HCT116 (cell line): ENCODE results near the gene SCN8A. TPM values are rescaled to one million over a fixed set of nuclear protein-coding genes. Genes with fewer than 3 reads are reported as not detected.

Experiments
- ATAC-seq: fragments of 200-7000 bp; cut with Tn5 transposase; 2 replicates; pipeline ENCODE4 v1.9.1; 2020; ENCODE audit warnings: mild to moderate bottlenecking, moderate library complexity
- BruUV-seq: library from RNA; stranded (reverse); fragments of 400-500 nt; replicated peaks from 2 replicates; lab custom pipeline; 2021; lab: Mats Ljungman, UMichigan
- CTCF ChIA-PET: fragments of 300-600 bp; sonication (Branson Sonifier 250); formaldehyde crosslinking; loops from one replicate; lab custom pipeline; 2021; ENCODE audit warnings: antibody characterized with exemption; lab: Charles Lee
- POLR2A ChIA-PET: fragments of 300-600, 350-600 bp; sonication (Branson Sonifier 250); formaldehyde crosslinking; loops from one replicate; lab custom pipeline; 2021; ENCODE audit warnings: antibody characterized with exemption; lab: Charles Lee
- RAD21 ChIA-PET, 2 experiments: fragments of 300-600 bp; sonication (Branson Sonifier 250); formaldehyde crosslinking; loops; one replicate each; lab custom pipeline; 2023; ENCODE audit warnings: low total read pairs in 2 of 2; ENCODE audit not compliant: uncharacterized antibody in 2 of 2, unreplicated experiment in 2 of 2, low non-redundant PET in 1 of 2; lab: Charles Lee
- DNase-seq: peaks from one replicate; pipeline ENCODE4 v3.0.0-alpha.2; 2010; ENCODE audit warnings: low read depth, low spot score
- H2AFZ ChIP-seq: fragments of 200-600 bp; shearing (Covaris generic), sonication (generic); 2 replicates; pipeline ENCODE4 v1.6.1; 2017; ENCODE audit warnings: low read depth, mixed run types, mixed read lengths, antibody characterized with exemption, low read length; ENCODE audit not compliant: poor library complexity, severe bottlenecking
- H3K27ac ChIP-seq: 2 replicates; pipeline ENCODE4 v1.5.1; 2012; ENCODE audit warnings: low read depth, low read length
- H3K27me3 ChIP-seq: fragments of 200-600 bp; sonication (generic); 2 replicates; pipeline ENCODE4 v1.6.1; 2016; ENCODE audit warnings: mixed run types, low read length, mixed read lengths; ENCODE audit not compliant: insufficient read depth
- H3K36me3 ChIP-seq, 2 experiments: fragments of 200-500 bp in 1 of 2; fragments of 200-600 bp in 1 of 2; sonication (Bioruptor generic) in 1 of 2; sonication (generic) in 1 of 2; 2 replicates each; pipeline versions ENCODE4 v1.5.1 to v1.6.1; 2014 to 2016; ENCODE audit warnings: low read length in 2 of 2, inconsistent platforms in 1 of 2, mixed read lengths in 1 of 2, mixed run types in 1 of 2; ENCODE audit not compliant: insufficient read depth in 2 of 2, control insufficient read depth in 1 of 2
- H3K4me1 ChIP-seq, 2 experiments: fragments of 200-600 bp in 1 of 2; sonication (generic) in 1 of 2; 2 replicates each; pipeline versions ENCODE4 v1.5.1 to v1.6.1; 2012 to 2017; ENCODE audit warnings: low read length in 2 of 2, inconsistent platforms in 1 of 2, mild to moderate bottlenecking in 1 of 2, mixed read lengths in 1 of 2, mixed run types in 1 of 2, moderate library complexity in 1 of 2; ENCODE audit not compliant: insufficient read depth in 2 of 2, control insufficient read depth in 1 of 2
- H3K4me2 ChIP-seq: fragments of 200-600 bp; sonication (generic); 2 replicates; pipeline ENCODE4 v1.6.1; 2017; ENCODE audit warnings: mixed run types, low read length, mixed read lengths
- H3K4me3 ChIP-seq, 2 experiments: fragments of 200-600 bp in 1 of 2; sonication (generic) in 1 of 2; replicated peaks in 1 of 2; 2 replicates each; pipeline ENCODE4 v1.5.1; 2011 to 2016; ENCODE audit warnings: low read length in 2 of 2, control low read depth in 1 of 2, low read depth in 1 of 2, mild to moderate bottlenecking in 1 of 2, mixed read lengths in 1 of 2, mixed run types in 1 of 2
- H3K79me2 ChIP-seq: fragments of 200-600 bp; sonication (generic); 2 replicates; pipeline ENCODE4 v1.6.1; 2017; ENCODE audit warnings: mild to moderate bottlenecking, mixed run types, low read length, moderate library complexity, mixed read lengths; ENCODE audit not compliant: insufficient read depth
- H3K9ac ChIP-seq: fragments of 200-600 bp; sonication (generic); 2 replicates; pipeline ENCODE4 v1.6.1; 2016; ENCODE audit warnings: low read length, mixed read lengths
- H3K9me2 ChIP-seq: fragments of 200-600 bp; sonication (generic), shearing (Covaris generic); 2 replicates; pipeline ENCODE4 v1.6.1; 2017; ENCODE audit warnings: mixed run types, mild to moderate bottlenecking, moderate library complexity; ENCODE audit not compliant: insufficient read depth
- H3K9me3 ChIP-seq, 2 experiments: fragments of 200-500 bp in 1 of 2; fragments of 200-600 bp in 1 of 2; sonication (Bioruptor generic) in 1 of 2; sonication (generic) in 1 of 2; 2 replicates each; pipeline ENCODE4 v1.6.1; 2014 to 2017; ENCODE audit warnings: low read length in 2 of 2, mixed read lengths in 2 of 2, inconsistent platforms in 1 of 2, low read depth in 1 of 2, mild to moderate bottlenecking in 1 of 2, mixed run types in 1 of 2, moderate library complexity in 1 of 2; ENCODE audit not compliant: control insufficient read depth in 1 of 2, insufficient read depth in 1 of 2
- H4K20me1 ChIP-seq: fragments of 200-600 bp; sonication (generic), shearing (Covaris generic); 2 replicates; pipeline ENCODE4 v1.6.1; 2017; ENCODE audit warnings: mixed run types, mild to moderate bottlenecking, moderate library complexity; ENCODE audit not compliant: insufficient read depth
- CBX3 ChIP-seq: IDR thresholded peaks from 2 replicates; pipeline ENCODE4 v1.6.1; 2012; ENCODE audit warnings: low read depth
- ELF1 ChIP-seq: IDR thresholded peaks from 2 replicates; pipeline ENCODE4 v1.6.1; 2012; ENCODE audit warnings: low read depth, borderline replicate concordance
- EZH2 ChIP-seq: fragments of 200-600 bp; sonication (generic); IDR thresholded peaks from 2 replicates; pipeline ENCODE4 v1.6.1; 2017; ENCODE audit warnings: antibody characterized with exemption, mixed run types
- EZH2phosphoT487 ChIP-seq: fragments of 200-600 bp; IDR thresholded peaks from 2 replicates; pipeline ENCODE4 v1.6.1; 2018; ENCODE audit warnings: antibody characterized with exemption, borderline replicate concordance
- FOSL1 ChIP-seq: IDR thresholded peaks from 2 replicates; pipeline ENCODE4 v1.6.1; 2012; ENCODE audit warnings: low read depth
- JUND ChIP-seq: IDR thresholded peaks from 2 replicates; pipeline ENCODE4 v1.6.1; 2012
- RAD21 ChIP-seq: IDR thresholded peaks from 2 replicates; pipeline ENCODE4 v1.6.1; 2012; ENCODE audit warnings: low read depth, mild to moderate bottlenecking
- SIN3A ChIP-seq: IDR thresholded peaks from 2 replicates; pipeline ENCODE4 v1.6.1; 2012; ENCODE audit warnings: low read depth
- SP1 ChIP-seq: IDR thresholded peaks from 2 replicates; pipeline ENCODE4 v1.6.1; 2012; ENCODE audit warnings: low read depth
- SRF ChIP-seq: IDR thresholded peaks from 2 replicates; pipeline ENCODE4 v1.6.1; 2012; ENCODE audit warnings: low read depth
- YY1 ChIP-seq: IDR thresholded peaks from 2 replicates; pipeline ENCODE4 v1.6.1; 2011; ENCODE audit warnings: low read length, low read depth, moderate library complexity, mild to moderate bottlenecking; ENCODE audit not compliant: insufficient replicate concordance; ENCODE audit errors: extremely low read depth
- intact Hi-C: fragments of 100-400 bp; cut with micrococcal nuclease; formaldehyde crosslinking; loops from 2 replicates; pipeline ENCODE4 v1.10.0; 2022
- total RNA-seq: library from RNA; stranded (reverse); gene quantifications from one replicate; pipeline ENCODE4 v1.2.1, GENCODE V29; 2021; ENCODE audit not compliant: unreplicated experiment
- TF ChIP-seq, protein P1 (sequence below): IDR thresholded peaks from 2 replicates; pipeline ENCODE4 v1.6.1; 2012
- TF ChIP-seq, protein P2 (sequence below): IDR thresholded peaks from 2 replicates; pipeline ENCODE4 v1.6.1; 2012; ENCODE audit warnings: low read depth
- TF ChIP-seq, protein P3 (sequence below), 3 experiments: fragments of 200-600 bp in 1 of 3; sonication (generic) in 1 of 3; IDR thresholded peaks in 2 of 3; conservative IDR thresholded peaks in 1 of 3; 2 replicates each; pipeline ENCODE4 v1.5.1; 2012 to 2017; ENCODE audit warnings: low read depth in 2 of 3, low read length in 2 of 3, antibody characterized with exemption in 1 of 3, borderline replicate concordance in 1 of 3, control low read depth in 1 of 3, mild to moderate bottlenecking in 1 of 3, mixed read lengths in 1 of 3, mixed run types in 1 of 3, moderate library complexity in 1 of 3; ENCODE audit not compliant: insufficient read depth in 1 of 3

The SCN8A gene
- total RNA-seq, 1 experiment from 2014 or later = 7.1 TPM

DNA sequence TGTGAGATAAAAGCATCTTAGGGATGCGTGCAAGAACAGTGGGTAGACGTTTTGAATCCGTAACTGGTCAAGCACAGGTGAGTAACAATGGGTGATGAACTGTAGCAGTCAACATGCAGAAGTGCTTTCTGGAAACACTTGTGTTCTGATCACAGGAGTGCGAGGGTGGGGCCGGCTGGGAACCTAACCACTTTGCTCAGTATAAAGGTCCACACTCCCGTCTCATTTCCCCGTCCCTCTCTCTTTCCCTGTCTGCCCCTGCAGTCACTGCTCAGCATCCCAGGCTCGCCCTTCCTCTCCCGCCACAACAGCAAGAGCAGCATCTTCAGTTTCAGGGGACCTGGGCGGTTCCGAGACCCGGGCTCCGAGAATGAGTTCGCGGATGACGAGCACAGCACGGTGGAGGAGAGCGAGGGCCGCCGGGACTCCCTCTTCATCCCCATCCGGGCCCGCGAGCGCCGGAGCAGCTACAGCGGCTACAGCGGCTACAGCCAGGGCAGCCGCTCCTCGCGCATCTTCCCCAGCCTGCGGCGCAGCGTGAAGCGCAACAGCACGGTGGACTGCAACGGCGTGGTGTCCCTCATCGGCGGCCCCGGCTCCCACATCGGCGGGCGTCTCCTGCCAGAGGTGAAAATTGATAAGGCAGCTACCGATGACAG, 130.4 kb downstream of the SCN8A start:
- ChIA-PET CTCF (no interaction called here), POLR2A (no interaction called here), RAD21 (no interaction called here)
- no peaks in the 10 kb centered on the region for H3K9me3 ChIP-seq
- no peaks in the 10 kb centered on the region for H3K79me2 ChIP-seq
- H3K4me1 ChIP-seq = no peaks in the 10 kb centered on the region
- no peak overlapping the region for H3K9ac ChIP-seq
- BruUV-seq = no TSS peak
- intact Hi-C loops = no loop called here
- H4K20me1 ChIP-seq = no peaks in the 10 kb centered on the region
- no peaks in the 10 kb centered on the region for H3K9me2 ChIP-seq
- DNase-seq (no peak), ATAC-seq (no peak)
- H3K4me2 ChIP-seq = no peak overlapping the region
- TF ChIP-seq, protein P1, sequence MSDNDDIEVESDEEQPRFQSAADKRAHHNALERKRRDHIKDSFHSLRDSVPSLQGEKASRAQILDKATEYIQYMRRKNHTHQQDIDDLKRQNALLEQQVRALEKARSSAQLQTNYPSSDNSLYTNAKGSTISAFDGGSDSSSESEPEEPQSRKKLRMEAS = no peak
- TF ChIP-seq, protein P2, sequence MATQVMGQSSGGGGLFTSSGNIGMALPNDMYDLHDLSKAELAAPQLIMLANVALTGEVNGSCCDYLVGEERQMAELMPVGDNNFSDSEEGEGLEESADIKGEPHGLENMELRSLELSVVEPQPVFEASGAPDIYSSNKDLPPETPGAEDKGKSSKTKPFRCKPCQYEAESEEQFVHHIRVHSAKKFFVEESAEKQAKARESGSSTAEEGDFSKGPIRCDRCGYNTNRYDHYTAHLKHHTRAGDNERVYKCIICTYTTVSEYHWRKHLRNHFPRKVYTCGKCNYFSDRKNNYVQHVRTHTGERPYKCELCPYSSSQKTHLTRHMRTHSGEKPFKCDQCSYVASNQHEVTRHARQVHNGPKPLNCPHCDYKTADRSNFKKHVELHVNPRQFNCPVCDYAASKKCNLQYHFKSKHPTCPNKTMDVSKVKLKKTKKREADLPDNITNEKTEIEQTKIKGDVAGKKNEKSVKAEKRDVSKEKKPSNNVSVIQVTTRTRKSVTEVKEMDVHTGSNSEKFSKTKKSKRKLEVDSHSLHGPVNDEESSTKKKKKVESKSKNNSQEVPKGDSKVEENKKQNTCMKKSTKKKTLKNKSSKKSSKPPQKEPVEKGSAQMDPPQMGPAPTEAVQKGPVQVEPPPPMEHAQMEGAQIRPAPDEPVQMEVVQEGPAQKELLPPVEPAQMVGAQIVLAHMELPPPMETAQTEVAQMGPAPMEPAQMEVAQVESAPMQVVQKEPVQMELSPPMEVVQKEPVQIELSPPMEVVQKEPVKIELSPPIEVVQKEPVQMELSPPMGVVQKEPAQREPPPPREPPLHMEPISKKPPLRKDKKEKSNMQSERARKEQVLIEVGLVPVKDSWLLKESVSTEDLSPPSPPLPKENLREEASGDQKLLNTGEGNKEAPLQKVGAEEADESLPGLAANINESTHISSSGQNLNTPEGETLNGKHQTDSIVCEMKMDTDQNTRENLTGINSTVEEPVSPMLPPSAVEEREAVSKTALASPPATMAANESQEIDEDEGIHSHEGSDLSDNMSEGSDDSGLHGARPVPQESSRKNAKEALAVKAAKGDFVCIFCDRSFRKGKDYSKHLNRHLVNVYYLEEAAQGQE = no peak
- TF ChIP-seq JUND (no peak), CBX3 (no peak), ELF1 (no peak), RAD21 (no peak), SP1 (no peak), SIN3A (no peak), SRF (no peak), YY1 (no peak), EZH2 (no peak), FOSL1 (no peak), EZH2phosphoT487 (no peak)
- TF ChIP-seq, protein P3, sequence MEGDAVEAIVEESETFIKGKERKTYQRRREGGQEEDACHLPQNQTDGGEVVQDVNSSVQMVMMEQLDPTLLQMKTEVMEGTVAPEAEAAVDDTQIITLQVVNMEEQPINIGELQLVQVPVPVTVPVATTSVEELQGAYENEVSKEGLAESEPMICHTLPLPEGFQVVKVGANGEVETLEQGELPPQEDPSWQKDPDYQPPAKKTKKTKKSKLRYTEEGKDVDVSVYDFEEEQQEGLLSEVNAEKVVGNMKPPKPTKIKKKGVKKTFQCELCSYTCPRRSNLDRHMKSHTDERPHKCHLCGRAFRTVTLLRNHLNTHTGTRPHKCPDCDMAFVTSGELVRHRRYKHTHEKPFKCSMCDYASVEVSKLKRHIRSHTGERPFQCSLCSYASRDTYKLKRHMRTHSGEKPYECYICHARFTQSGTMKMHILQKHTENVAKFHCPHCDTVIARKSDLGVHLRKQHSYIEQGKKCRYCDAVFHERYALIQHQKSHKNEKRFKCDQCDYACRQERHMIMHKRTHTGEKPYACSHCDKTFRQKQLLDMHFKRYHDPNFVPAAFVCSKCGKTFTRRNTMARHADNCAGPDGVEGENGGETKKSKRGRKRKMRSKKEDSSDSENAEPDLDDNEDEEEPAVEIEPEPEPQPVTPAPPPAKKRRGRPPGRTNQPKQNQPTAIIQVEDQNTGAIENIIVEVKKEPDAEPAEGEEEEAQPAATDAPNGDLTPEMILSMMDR (IDR thresholded peaks at IDR 0.05 in 2 of 3, conservative IDR thresholded peaks at IDR 0.05 in 1 of 3; ENCODE audit: borderline replicate concordance in 1 of 3, insufficient read depth in 1 of 3, low read depth in 2 of 3, low read length in 2 of 3) = no peak
- no peaks in the 10 kb centered on the region for H3K27me3 ChIP-seq
- H3K4me3 ChIP-seq = no peak overlapping the region
- no peak overlapping the region for H2AFZ ChIP-seq
- H3K36me3 ChIP-seq = no peaks in the 10 kb centered on the region
- no peak overlapping the region for H3K27ac ChIP-seq
